T-helper 1 cell (primary cell): Measurements from ENCODE around the gene FANCD2.
"Not testable (repeated sequence)": the region's sequence is repeated elsewhere in the genome, so short reads cannot be mapped to it uniquely, and the experiment has no call there.

ENCODE experiments used
- DNase-seq, 5 donors: peaks; one replicate each; pipeline ENCODE4 v3.0.0-alpha.2; 2012 to 2020

FANCD2 gene

GRCh38 chr3:10015461-10015904 lies 10.8 kb upstream of the FANCD2 start:
- DNase-seq, result no peak

GRCh38 chr3:10017636-10018292 lies 8.5 kb upstream of the FANCD2 start:
- DNase-seq, result peak in 1 of 5 donors; percentile 27

- not testable (repeated sequence) for DNase-seq
These were observed 7.4 kb upstream of the FANCD2 start for GRCh38 chr3:10018806-10019205.

GRCh38 chr3:10019326-10019725 lies 6.9 kb upstream of the FANCD2 start:
- DNase-seq, result no peak

- DNase-seq, result no peak
These were observed 4.1 kb upstream of the FANCD2 start for GRCh38 chr3:10021856-10022775.

- no peak for DNase-seq
These were observed 2.5 kb upstream of the FANCD2 start for GRCh38 chr3:10023587-10024310.

GRCh38 chr3:10025205-10026083 lies 793 bp upstream of the FANCD2 start:
- DNase-seq, result no peak

GRCh38 chr3:10041034-10041433 lies 14.8 kb downstream of the FANCD2 start:
- no peak for DNase-seq

GRCh38 chr3:10047876-10048275 lies 21.6 kb downstream of the FANCD2 start:
- no peak for DNase-seq

- not testable (repeated sequence) for DNase-seq
These were observed 26.8 kb downstream of the FANCD2 start for GRCh38 chr3:10053054-10053453.

GRCh38 chr3:10055097-10055496 lies 28.9 kb downstream of the FANCD2 start:
- no peak for DNase-seq

- DNase-seq, result not testable (repeated sequence)
These were observed 43.8 kb downstream of the FANCD2 start for GRCh38 chr3:10070077-10070476.

GRCh38 chr3:10074666-10075065 lies 48.4 kb downstream of the FANCD2 start:
- no peak for DNase-seq

GRCh38 chr3:10081871-10082270 lies 55.6 kb downstream of the FANCD2 start:
- DNase-seq, result no peak

GRCh38 chr3:10085738-10086137 lies 59.5 kb downstream of the FANCD2 start:
- DNase-seq, result no peak

- no peak for DNase-seq
These were observed 62.0 kb downstream of the FANCD2 start for GRCh38 chr3:10088256-10088655.

GRCh38 chr3:10090179-10090578 lies 63.9 kb downstream of the FANCD2 start:
- no peak for DNase-seq

GRCh38 chr3:10090774-10091173 lies 64.5 kb downstream of the FANCD2 start:
- DNase-seq, result not testable (repeated sequence)

GRCh38 chr3:10091387-10091786 lies 65.2 kb downstream of the FANCD2 start:
- not testable (repeated sequence) for DNase-seq

- no peak for DNase-seq
These were observed 67.4 kb downstream of the FANCD2 start for GRCh38 chr3:10093678-10094077.

GRCh38 chr3:10099041-10099440 lies 72.8 kb downstream of the FANCD2 start:
- DNase-seq, result no peak

GRCh38 chr3:10106919-10107318 lies 80.7 kb downstream of the FANCD2 start:
- DNase-seq, result no peak
